RWPE2 (cell line): ENCODE measurements around the gene TCF15.

Experiments used
- ATAC-seq: fragments of 200-7000 bp; cut with Tn5 transposase; 3 replicates; pipeline ENCODE4 v1.9.1; 2021; ENCODE audit warnings: low read depth
- DNase-seq: peaks from one replicate; pipeline ENCODE4 v3.0.0-alpha.2; 2020; ENCODE audit warnings: low spot score
- H3K27ac ChIP-seq: fragments of 450-650 bp; 2 replicates; pipeline ENCODE4 v1.5.1; 2017; ENCODE audit warnings: mild to moderate bottlenecking; ENCODE audit not compliant: poor library complexity, severe bottlenecking
- H3K27me3 ChIP-seq: fragments of 250-450 bp; sonication (Bioruptor Pico); 2 replicates; pipeline ENCODE4 v1.5.1; 2021; ENCODE audit warnings: mild to moderate bottlenecking, moderate library complexity; ENCODE audit not compliant: insufficient read depth, poor library complexity, severe bottlenecking
- H3K36me3 ChIP-seq: fragments of 250-450 bp; sonication (Bioruptor Pico); 2 replicates; pipeline ENCODE4 v1.5.1; 2020; ENCODE audit warnings: low read depth, mild to moderate bottlenecking, moderate library complexity
- H3K4me1 ChIP-seq: fragments of 250-450 bp; sonication (Bioruptor Pico); 2 replicates; pipeline ENCODE4 v1.5.1; 2021; ENCODE audit warnings: mild to moderate bottlenecking, moderate library complexity; ENCODE audit not compliant: insufficient read depth, poor library complexity, severe bottlenecking
- H3K4me3 ChIP-seq: fragments of 250-450 bp; sonication (Bioruptor Pico); 2 replicates; pipeline ENCODE4 v1.5.1; 2021; ENCODE audit warnings: mild to moderate bottlenecking, moderate library complexity; ENCODE audit not compliant: severe bottlenecking
- H3K9me3 ChIP-seq: fragments of 250-450 bp; sonication (Bioruptor Pico); 2 replicates; pipeline ENCODE4 v1.5.1; 2021; ENCODE audit warnings: mild to moderate bottlenecking, moderate library complexity; ENCODE audit not compliant: severe bottlenecking
- TF ChIP-seq, protein P1 (sequence below): fragments of 450-650 bp; IDR thresholded peaks from one replicate; pipeline ENCODE4 v1.5.1; 2017; ENCODE audit warnings: mild to moderate bottlenecking, moderate library complexity; ENCODE audit not compliant: poor library complexity, severe bottlenecking

TCF15 gene

DNA sequence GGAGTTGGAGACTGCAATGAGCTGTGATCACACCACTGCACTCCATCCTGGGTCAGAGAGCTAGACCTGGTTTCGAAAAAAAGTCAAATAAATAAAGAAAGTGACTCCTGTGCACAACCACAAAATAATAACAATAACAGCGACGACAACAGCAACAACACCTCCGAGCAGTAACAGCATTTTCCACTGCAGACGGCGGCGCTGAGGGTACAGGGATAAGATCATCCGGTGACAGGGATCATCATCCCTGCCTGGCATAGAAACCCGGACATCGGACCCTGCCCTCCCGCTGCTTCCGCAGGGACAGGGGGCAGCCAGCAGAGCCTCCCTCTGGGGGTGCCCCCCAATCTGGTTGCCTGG lies 31.4 kb upstream of the TCF15 start:
- Histone ChIP-seq H3K27ac (no peak overlapping the region), H3K27me3 (no peaks in the 10 kb centered on the region), H3K36me3 (no peaks in the 10 kb centered on the region), H3K4me1 (no peaks in the 10 kb centered on the region), H3K9me3 (no peaks in the 10 kb centered on the region), H3K4me3 (no peak overlapping the region)
- TF ChIP-seq, protein P1, sequence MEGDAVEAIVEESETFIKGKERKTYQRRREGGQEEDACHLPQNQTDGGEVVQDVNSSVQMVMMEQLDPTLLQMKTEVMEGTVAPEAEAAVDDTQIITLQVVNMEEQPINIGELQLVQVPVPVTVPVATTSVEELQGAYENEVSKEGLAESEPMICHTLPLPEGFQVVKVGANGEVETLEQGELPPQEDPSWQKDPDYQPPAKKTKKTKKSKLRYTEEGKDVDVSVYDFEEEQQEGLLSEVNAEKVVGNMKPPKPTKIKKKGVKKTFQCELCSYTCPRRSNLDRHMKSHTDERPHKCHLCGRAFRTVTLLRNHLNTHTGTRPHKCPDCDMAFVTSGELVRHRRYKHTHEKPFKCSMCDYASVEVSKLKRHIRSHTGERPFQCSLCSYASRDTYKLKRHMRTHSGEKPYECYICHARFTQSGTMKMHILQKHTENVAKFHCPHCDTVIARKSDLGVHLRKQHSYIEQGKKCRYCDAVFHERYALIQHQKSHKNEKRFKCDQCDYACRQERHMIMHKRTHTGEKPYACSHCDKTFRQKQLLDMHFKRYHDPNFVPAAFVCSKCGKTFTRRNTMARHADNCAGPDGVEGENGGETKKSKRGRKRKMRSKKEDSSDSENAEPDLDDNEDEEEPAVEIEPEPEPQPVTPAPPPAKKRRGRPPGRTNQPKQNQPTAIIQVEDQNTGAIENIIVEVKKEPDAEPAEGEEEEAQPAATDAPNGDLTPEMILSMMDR = no peak
- ATAC-seq = no peak; the same call in 2 of the 3 replicates
- no peak for DNase-seq

DNA sequence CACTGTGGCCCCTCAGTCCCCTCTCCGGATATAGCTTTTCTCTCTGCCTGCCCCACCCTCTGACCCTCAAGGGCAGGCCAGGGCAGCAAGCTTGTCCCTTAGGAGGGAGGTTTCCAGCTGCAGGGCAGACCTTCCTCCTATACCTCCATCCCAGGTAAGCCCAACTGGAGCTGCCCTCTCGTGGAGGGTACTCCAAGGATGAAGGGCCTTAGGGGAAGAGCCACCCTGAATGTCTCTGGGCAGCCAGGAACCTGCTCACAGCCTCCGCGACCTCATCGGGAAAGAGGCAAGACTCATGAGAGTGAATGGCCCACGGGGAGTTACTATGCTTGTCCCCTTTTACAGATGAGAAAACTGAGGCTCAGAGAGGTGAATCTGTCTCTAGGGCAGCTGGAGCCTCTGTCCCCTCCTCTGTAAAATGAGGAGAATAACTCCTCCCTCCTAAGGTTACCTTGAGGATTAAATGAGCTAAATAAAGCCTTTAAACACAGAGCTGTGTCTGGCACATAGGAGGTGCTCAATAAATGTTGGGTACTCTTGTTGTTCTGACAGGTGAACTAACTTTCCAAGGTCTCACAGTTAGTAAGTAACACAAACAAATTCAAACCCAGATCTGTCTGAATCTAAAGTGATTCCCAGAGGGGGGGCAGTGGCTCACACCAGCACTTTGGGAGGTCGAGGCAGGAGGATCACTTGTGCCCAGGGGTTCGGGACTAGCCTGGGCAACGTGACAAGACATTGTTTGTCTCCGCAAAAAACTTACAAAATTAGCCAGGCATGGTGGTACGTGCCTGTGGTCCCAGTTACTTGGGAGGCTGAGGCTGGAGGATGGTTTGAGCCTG lies 30.8 kb upstream of the TCF15 start:
- ATAC-seq = no peak
- Histone ChIP-seq H3K36me3 (no peaks in the 10 kb centered on the region), H3K9me3 (no peaks in the 10 kb centered on the region), H3K4me3 (no peak overlapping the region), H3K4me1 (no peaks in the 10 kb centered on the region), H3K27me3 (no peaks in the 10 kb centered on the region), H3K27ac (no peak overlapping the region)
- DNase-seq = no peak
- TF ChIP-seq, protein P1 = no peak

DNA sequence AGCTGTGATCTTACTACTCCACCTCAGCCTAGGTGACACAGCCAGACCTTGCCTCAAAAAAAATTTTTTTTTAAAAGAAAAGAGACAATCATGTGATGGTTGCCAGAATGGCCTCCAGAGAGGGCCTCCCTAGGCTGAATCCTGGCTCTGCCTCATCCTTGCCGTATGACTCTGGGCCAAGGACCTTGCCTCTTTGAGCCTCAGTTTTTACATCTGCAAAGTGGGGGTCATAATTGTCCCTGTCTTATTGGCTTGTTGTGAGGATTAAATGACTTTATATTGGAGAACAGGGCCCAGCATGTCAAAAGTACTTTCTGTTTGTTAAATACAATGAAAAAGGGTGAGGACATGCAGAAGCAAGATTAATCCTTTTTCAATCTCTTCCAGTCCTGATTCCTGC lies 28.5 kb upstream of the TCF15 start:
- no peak for ATAC-seq
- DNase-seq = no peak
- TF ChIP-seq, protein P1 = no peak
- H3K4me1 ChIP-seq = no peaks in the 10 kb centered on the region
- no peak overlapping the region for H3K27ac ChIP-seq
- no peaks in the 10 kb centered on the region for H3K27me3 ChIP-seq
- H3K4me3 ChIP-seq = no peak overlapping the region
- H3K36me3 ChIP-seq = no peaks in the 10 kb centered on the region
- H3K9me3 ChIP-seq = no peaks in the 10 kb centered on the region

DNA sequence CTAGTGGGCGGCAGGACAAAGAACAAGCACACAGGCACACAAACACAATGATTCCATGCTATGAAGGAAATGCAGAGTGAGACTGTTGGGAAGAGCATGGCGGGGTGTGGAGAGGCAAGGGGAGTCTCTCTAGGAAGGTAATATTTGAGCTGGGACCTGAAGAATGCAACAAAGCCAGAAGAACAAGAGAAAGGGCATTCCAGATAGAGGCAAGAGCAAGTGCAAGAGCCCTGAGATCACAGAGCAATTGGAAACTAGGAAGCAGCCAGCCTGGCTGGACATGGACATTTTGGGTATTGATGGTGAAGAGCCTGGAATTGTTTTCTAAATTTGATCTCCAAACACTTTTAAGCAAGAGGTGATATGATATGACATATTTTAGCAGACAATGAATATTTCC lies 27.4 kb upstream of the TCF15 start:
- Histone ChIP-seq H3K36me3 (no peaks in the 10 kb centered on the region), H3K27me3 (no peaks in the 10 kb centered on the region), H3K4me1 (no peaks in the 10 kb centered on the region), H3K9me3 (no peaks in the 10 kb centered on the region), H3K27ac (no peak overlapping the region), H3K4me3 (no peak overlapping the region)
- TF ChIP-seq, protein P1 = no peak
- DNase-seq (no peak), ATAC-seq (no peak)

DNA sequence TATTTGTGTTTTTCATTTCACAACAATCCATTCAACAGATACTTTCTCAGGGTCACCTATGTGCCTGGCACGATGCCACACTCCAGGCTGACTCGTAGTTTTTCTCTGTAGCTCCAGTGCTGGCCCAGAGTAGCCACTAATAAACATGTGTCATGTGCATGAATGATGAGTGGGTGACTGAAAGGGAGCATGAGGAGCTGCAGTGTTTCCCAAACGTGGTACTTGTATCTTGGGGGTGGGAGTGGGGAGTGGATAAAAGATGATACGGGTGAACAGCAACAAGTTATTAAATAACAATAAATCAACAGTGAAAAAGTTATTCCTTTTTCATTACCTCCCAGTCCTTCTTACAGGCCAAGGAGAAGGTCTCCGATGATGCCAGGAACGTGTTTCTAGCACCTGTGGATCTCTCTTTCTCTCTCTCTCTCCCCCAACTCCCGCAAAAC lies 25.8 kb upstream of the TCF15 start:
- DNase-seq = no peak

More for the DNA sequence above, 25.8 kb upstream of the TCF15 start:
- ATAC-seq = no peak
- Histone ChIP-seq H3K36me3 (no peaks in the 10 kb centered on the region), H3K27ac (no peak overlapping the region), H3K9me3 (no peaks in the 10 kb centered on the region), H3K4me3 (no peak overlapping the region), H3K27me3 (peaks cover 3% of the 10 kb centered on the region), H3K4me1 (no peaks in the 10 kb centered on the region)
- TF ChIP-seq, protein P1 = no peak
